HG02759 (cell line): Measurements from ENCODE around the gene FBLN5.
"Not testable (repeated sequence)": the region's sequence is repeated elsewhere in the genome, so short reads cannot be mapped to it uniquely, and the experiment has no call there.

Experiments used
- ATAC-seq: cut with Tn5 transposase; IDR thresholded peaks from one replicate; pipeline ENCODE4 v1.9.1; 2021; ENCODE audit warnings: mild to moderate bottlenecking, moderate library complexity; ENCODE audit not compliant: unreplicated experiment

FBLN5 gene

GRCh38 chr14:91911474-91912032 is 35.9 kb downstream of the FBLN5 start:
- peak; percentile 52 for ATAC-seq

GRCh38 chr14:91910196-91910595 is 37.3 kb downstream of the FBLN5 start:
- no peak for ATAC-seq

- no peak for ATAC-seq
Measured at GRCh38 chr14:91906374-91906773, 41.1 kb downstream of the FBLN5 start.

GRCh38 chr14:91904956-91905645 is 42.4 kb downstream of the FBLN5 start:
- no peak for ATAC-seq

GRCh38 chr14:91904483-91904882 is 43.0 kb downstream of the FBLN5 start:
- ATAC-seq, result no peak

GRCh38 chr14:91903070-91903469 is 44.4 kb downstream of the FBLN5 start:
- ATAC-seq, result no peak

- ATAC-seq, result no peak
Measured at GRCh38 chr14:91902336-91902735, 45.2 kb downstream of the FBLN5 start.

- no peak for ATAC-seq
Measured at GRCh38 chr14:91901449-91902226, 45.9 kb downstream of the FBLN5 start.

GRCh38 chr14:91899806-91900205 is 47.7 kb downstream of the FBLN5 start:
- no peak for ATAC-seq

GRCh38 chr14:91899213-91899612 is 48.3 kb downstream of the FBLN5 start:
- no peak for ATAC-seq

- ATAC-seq, result no peak
Measured at GRCh38 chr14:91898372-91898771, 49.1 kb downstream of the FBLN5 start.

GRCh38 chr14:91897716-91898115 is 49.8 kb downstream of the FBLN5 start:
- not testable (repeated sequence) for ATAC-seq

- ATAC-seq, result no peak
Measured at GRCh38 chr14:91897106-91897701, 50.3 kb downstream of the FBLN5 start.

- ATAC-seq, result no peak
Measured at GRCh38 chr14:91896419-91896818, 51.1 kb downstream of the FBLN5 start.

GRCh38 chr14:91893669-91894068 is 53.8 kb downstream of the FBLN5 start:
- ATAC-seq, result no peak

GRCh38 chr14:91893007-91893406 is 54.5 kb downstream of the FBLN5 start:
- no peak for ATAC-seq

GRCh38 chr14:91891721-91892220 is 55.7 kb downstream of the FBLN5 start:
- no peak for ATAC-seq

GRCh38 chr14:91891101-91891500 is 56.4 kb downstream of the FBLN5 start:
- no peak for ATAC-seq

GRCh38 chr14:91890291-91890749 is 57.2 kb downstream of the FBLN5 start:
- ATAC-seq, result no peak

- ATAC-seq, result no peak
Measured at GRCh38 chr14:91889477-91890211, 57.9 kb downstream of the FBLN5 start.
